SK-N-DZ (cell line): ENCODE measurements around the gene ARHGAP21.

Experiments
- DNase-seq: peaks from one replicate; pipeline ENCODE4 v3.0.0-alpha.2; 2015; ENCODE audit warnings: low spot score
- small RNA-seq, 2 experiments: library from RNA; depleted of rRNA; stranded (forward); fragments of <200 nt; gene quantifications; one replicate each; pipeline ENCODE3, GENCODE V24; 2014

Gene ARHGAP21

DNA sequence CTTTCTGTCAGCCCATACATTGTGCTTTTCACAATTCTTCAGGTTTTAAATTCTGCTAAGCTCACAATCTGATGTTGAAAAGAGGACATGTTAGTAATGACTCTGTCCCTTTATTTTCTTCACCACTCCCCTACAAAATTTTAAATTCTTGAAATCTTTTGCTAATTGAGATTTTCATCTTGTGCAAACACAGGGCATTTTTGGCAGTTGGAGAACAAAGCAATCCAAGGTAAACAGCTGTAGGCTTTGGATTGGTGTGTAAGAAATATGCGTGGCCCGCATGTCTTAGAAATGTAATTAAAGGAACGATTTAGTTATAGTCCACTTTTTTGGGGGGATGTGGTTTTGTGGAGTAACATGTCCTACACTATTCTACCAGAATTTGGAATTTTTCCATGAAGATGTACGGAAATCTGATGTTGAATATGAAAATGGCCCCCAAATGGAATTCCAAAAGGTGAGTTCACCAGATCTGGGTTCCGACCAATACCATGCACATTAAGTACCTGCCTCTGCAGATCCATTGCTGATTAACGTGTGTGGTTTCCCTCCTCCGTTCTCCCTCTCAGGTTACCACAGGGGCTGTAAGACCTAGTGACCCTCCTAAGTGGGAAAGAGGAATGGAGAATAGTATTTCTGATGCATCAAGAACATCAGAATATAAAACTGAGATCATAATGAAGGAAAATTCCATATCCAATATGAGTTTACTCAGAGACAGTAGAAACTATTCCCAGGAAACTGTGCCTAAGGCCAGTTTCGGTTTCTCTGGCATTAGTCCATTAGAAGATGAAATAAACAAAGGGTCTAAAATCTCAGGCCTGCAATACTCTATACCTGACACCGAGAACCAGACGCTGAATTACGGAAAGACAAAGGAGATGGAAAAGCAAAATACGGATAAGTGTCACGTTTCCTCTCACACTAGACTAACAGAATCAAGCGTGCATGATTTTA, 181.1 kb downstream of the ARHGAP21 start:
- DNase-seq, result no peak

GRCh38 chr10:24541239-24541753, 182.4 kb downstream of the ARHGAP21 start:
- no peak for DNase-seq

- no peak for DNase-seq
These were observed 187.1 kb downstream of the ARHGAP21 start for GRCh38 chr10:24536636-24537035.

- DNase-seq, result no peak
These were observed 189.7 kb downstream of the ARHGAP21 start for GRCh38 chr10:24533981-24534380.

Small RNA genes within 50 kb of the gene (small RNA-seq; reads per million reads assigned to genes)
- 0 reads per million in 2 experiments for gene RNA5SP305
